B cell (primary cell): ENCODE measurements around the gene TMEM120B. TPM values are rescaled to one million over a fixed set of nuclear protein-coding genes. Genes with fewer than 3 reads are reported as not detected.
"Not testable (repeated sequence)": the region's sequence is repeated elsewhere in the genome, so short reads cannot be mapped to it uniquely, and the experiment has no call there.

Experiments used
- ATAC-seq: fragments of 200-7000 bp; cut with Tn5 transposase; one replicate; pipeline ENCODE4 v1.10.0; 2021; ENCODE audit warnings: low read depth, mild to moderate bottlenecking, moderate number of reproducible peaks, moderate library complexity
- CTCF ChIA-PET: fragments of 350-600 bp; sonication (Branson Sonifier 250); formaldehyde crosslinking; loops from one replicate; lab custom pipeline; 2021; ENCODE audit warnings: antibody characterized with exemption, inconsistent platforms; lab: Charles Lee
- POLR2A ChIA-PET: fragments of 350-600 bp; sonication (Branson Sonifier 250); formaldehyde crosslinking; loops from one replicate; lab custom pipeline; 2021; ENCODE audit warnings: antibody characterized with exemption; lab: Charles Lee
- DNase-seq: peaks from one replicate; pipeline ENCODE4 v3.0.0; 2013
- H2AFZ ChIP-seq: 2 replicates; pipeline ENCODE4 v1.6.1; 2012; ENCODE audit warnings: mild to moderate bottlenecking, low read depth, low read length; ENCODE audit not compliant: insufficient read depth, poor library complexity, severe bottlenecking
- H3K27ac ChIP-seq, 2 donors: 1 replicate in 1 of 2; 2 replicates in 1 of 2; pipeline ENCODE4 v1.5.1; 2012 to 2013; ENCODE audit warnings: low read length in 2 of 2, mild to moderate bottlenecking in 2 of 2, moderate library complexity in 1 of 2
- H3K27me3 ChIP-seq, 4 experiments: fragments of 200-600 bp in 1 of 4; sonication (generic) in 1 of 4; replicated peaks in 1 of 4; 1 replicate in 2 of 4; 2 replicates in 2 of 4; pipeline versions ENCODE4 v1.6.1 to v1.7.0; 2013 to 2016; ENCODE audit warnings: low read length in 3 of 4, mild to moderate bottlenecking in 2 of 4, mixed read lengths in 1 of 4, moderate library complexity in 1 of 4; ENCODE audit not compliant: insufficient read depth in 4 of 4, control insufficient read depth in 3 of 4; ENCODE audit errors: control extremely low read depth in 1 of 4
- H3K36me3 ChIP-seq, 2 experiments: replicated peaks in 1 of 2; 1 replicate in 1 of 2; 2 replicates in 1 of 2; pipeline versions ENCODE4 v1.6.1 to v1.7.1; 2013; ENCODE audit warnings: low read length in 1 of 2; ENCODE audit not compliant: insufficient read depth in 2 of 2, control insufficient read depth in 1 of 2; ENCODE audit errors: control extremely low read depth in 1 of 2, extremely low read depth in 1 of 2
- H3K4me1 ChIP-seq, 2 donors: fragments of 200-600 bp in 1 of 2; sonication (generic) in 1 of 2; 1 replicate in 1 of 2; 2 replicates in 1 of 2; pipeline versions ENCODE4 v1.5.1 to v1.6.1; 2013 to 2017; ENCODE audit warnings: low read length in 2 of 2; ENCODE audit not compliant: control insufficient read depth in 2 of 2, insufficient read depth in 2 of 2
- H3K4me2 ChIP-seq: replicated peaks from 2 replicates; pipeline ENCODE3; 2012; ENCODE audit warnings: mild to moderate bottlenecking, low read depth, low read length; ENCODE audit not compliant: poor library complexity, severe bottlenecking
- H3K4me3 ChIP-seq, 5 experiments: fragments of 200-600 bp in 1 of 5; sonication (generic) in 1 of 5; 1 replicate in 3 of 5; 2 replicates in 2 of 5; pipeline versions ENCODE4 v1.5.1 to v1.7.0; 2011 to 2016; ENCODE audit warnings: low read length in 4 of 5, mild to moderate bottlenecking in 4 of 5, low read depth in 2 of 5, control low read depth in 1 of 5, moderate library complexity in 1 of 5; ENCODE audit not compliant: insufficient read depth in 1 of 5; ENCODE audit errors: control extremely low read depth in 1 of 5, extremely low read depth in 1 of 5
- H3K79me2 ChIP-seq: fragments of 200-600 bp; sonication (generic); one replicate; pipeline ENCODE4 v1.6.0; 2016; ENCODE audit warnings: low read length; ENCODE audit not compliant: control insufficient read depth, insufficient read depth
- H3K9ac ChIP-seq: fragments of 200-600 bp; sonication (generic); 2 replicates; pipeline ENCODE4 v1.6.1; 2017; ENCODE audit warnings: mild to moderate bottlenecking, low read length, moderate library complexity
- H3K9me3 ChIP-seq, 3 donors: one replicate each; pipeline versions ENCODE4 v1.6.1 to v1.7.1; 2013; ENCODE audit warnings: low read length in 2 of 3; ENCODE audit not compliant: control insufficient read depth in 2 of 3, insufficient read depth in 1 of 3; ENCODE audit errors: control extremely low read depth in 1 of 3
- H4K20me1 ChIP-seq: 2 replicates; pipeline ENCODE4 v1.6.0; 2012; ENCODE audit warnings: mild to moderate bottlenecking, low read length; ENCODE audit not compliant: insufficient read depth, control insufficient read depth, poor library complexity, severe bottlenecking
- H3K27ac Mint-ChIP-seq: one replicate; pipeline ENCODE4 v1.8.0; 2021; ENCODE audit warnings: mixed read lengths
- H3K27me3 Mint-ChIP-seq: one replicate; pipeline ENCODE4 v1.8.0; 2021; ENCODE audit warnings: mixed read lengths
- H3K4me1 Mint-ChIP-seq: one replicate; pipeline ENCODE4 v1.8.0; 2021; ENCODE audit warnings: mixed read lengths
- H3K4me3 Mint-ChIP-seq: one replicate; pipeline ENCODE4 v1.8.0; 2021; ENCODE audit warnings: mixed read lengths
- H3K9me3 Mint-ChIP-seq: one replicate; pipeline ENCODE4 v1.8.0; 2022; ENCODE audit warnings: mixed read lengths; ENCODE audit not compliant: insufficient read depth
- EZH2 ChIP-seq: IDR thresholded peaks from 2 replicates; pipeline ENCODE4 v1.6.1; 2012; ENCODE audit warnings: borderline replicate concordance, low read depth, mild to moderate bottlenecking, moderate library complexity, low read length; ENCODE audit not compliant: insufficient read depth, poor library complexity, severe bottlenecking
- WGBS: methylation state at CpG from one replicate; pipeline ENCODE4 v1.1.5; 2013; ENCODE audit warnings: missing lambda C conversion rate; ENCODE audit not compliant: insufficient coverage; 5-methylcytosine and 5-hydroxymethylcytosine counted together
- intact Hi-C: fragments of 100-400 bp; cut with micrococcal nuclease; formaldehyde crosslinking; loops from one replicate; pipeline ENCODE4 v1.10.0; 2022
- polyA plus RNA-seq: library from polyadenylated mRNA; depleted of rRNA; stranded (reverse); fragments of >200 nt; gene quantifications from 2 replicates; pipeline ENCODE4 v1.2.3, GENCODE V29; 2012
- total RNA-seq, 2 donors: library from RNA; stranded (reverse); fragments of 120-200 nt in 1 of 2; gene quantifications; 1 replicate in 1 of 2; 2 replicates in 1 of 2; pipeline versions ENCODE4 v1.2.3 to v1.2.4, GENCODE V29; 2013 to 2022
- TF ChIP-seq, protein P1 (sequence below): fragments of 200-600 bp; IDR thresholded peaks from one replicate; pipeline ENCODE4 v1.8.0; 2022; ENCODE audit warnings: antibody characterized with exemption, mild to moderate bottlenecking

TMEM120B gene
- total and polyA plus RNA-seq, 2 donors (not counting 1 experiment from before 2014, with no cell fraction given), result 9.2 to 9.7 TPM

DNA sequence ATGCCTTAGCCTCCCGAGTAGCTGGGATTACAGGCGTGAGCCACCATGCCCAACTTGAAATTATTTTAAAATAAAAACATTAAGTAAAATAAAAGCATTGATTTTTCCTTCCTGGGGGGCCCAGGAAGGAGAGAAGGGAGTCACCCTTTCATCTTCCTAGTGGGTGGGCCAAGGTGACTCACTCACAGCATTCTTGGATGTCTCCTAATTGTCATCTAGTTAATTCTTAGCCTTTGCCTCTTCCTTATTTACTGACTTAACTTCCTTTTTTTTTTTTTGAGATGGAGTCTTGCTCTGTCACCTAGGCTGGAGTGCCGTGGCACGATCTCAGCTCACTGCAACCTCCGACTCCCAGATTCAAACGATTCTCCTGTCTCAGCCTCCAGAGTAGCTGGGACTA, 29.2 kb downstream of the TMEM120B start:
- H2AFZ ChIP-seq, result no peak overlapping the region
- H3K9me3 ChIP-seq, result no peaks in the 10 kb centered on the region
- Mint-ChIP-seq H3K4me3 (no peak overlapping the region), H3K9me3 (no peaks in the 10 kb centered on the region), H3K4me1 (no peaks in the 10 kb centered on the region), H3K27ac (no peak overlapping the region), H3K27me3 (no peaks in the 10 kb centered on the region)
- TF ChIP-seq, protein P1, sequence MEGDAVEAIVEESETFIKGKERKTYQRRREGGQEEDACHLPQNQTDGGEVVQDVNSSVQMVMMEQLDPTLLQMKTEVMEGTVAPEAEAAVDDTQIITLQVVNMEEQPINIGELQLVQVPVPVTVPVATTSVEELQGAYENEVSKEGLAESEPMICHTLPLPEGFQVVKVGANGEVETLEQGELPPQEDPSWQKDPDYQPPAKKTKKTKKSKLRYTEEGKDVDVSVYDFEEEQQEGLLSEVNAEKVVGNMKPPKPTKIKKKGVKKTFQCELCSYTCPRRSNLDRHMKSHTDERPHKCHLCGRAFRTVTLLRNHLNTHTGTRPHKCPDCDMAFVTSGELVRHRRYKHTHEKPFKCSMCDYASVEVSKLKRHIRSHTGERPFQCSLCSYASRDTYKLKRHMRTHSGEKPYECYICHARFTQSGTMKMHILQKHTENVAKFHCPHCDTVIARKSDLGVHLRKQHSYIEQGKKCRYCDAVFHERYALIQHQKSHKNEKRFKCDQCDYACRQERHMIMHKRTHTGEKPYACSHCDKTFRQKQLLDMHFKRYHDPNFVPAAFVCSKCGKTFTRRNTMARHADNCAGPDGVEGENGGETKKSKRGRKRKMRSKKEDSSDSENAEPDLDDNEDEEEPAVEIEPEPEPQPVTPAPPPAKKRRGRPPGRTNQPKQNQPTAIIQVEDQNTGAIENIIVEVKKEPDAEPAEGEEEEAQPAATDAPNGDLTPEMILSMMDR, result no peak
- TF ChIP-seq EZH2, result no peak
- WGBS, result 100% methylated on average over 2 of the region's 6 CpGs
- no peak overlapping the region for H3K9ac ChIP-seq
- ChIA-PET POLR2A (interaction anchor here (0.9 kb wide), 1 partner anchor 245 kb away, joined by 3 read pairs; no protein-coding TSS in a partner anchor), CTCF (interaction anchor here (0.6 to 0.7 kb wide), 2 partner anchors 36 to 1542 kb away, joined by 3 read pairs; no protein-coding TSS in a partner anchor)
- no peak overlapping the region for H3K27ac ChIP-seq
- H4K20me1 ChIP-seq, result no peaks in the 10 kb centered on the region
- no peak for ATAC-seq
- intact Hi-C loops, result no loop called here
- H3K4me2 ChIP-seq, result no peak overlapping the region
- DNase-seq, result no peak
- H3K27me3 ChIP-seq, result no peaks in the 10 kb centered on the region
- no peaks in the 10 kb centered on the region for H3K36me3 ChIP-seq
- no peak overlapping the region for H3K4me3 ChIP-seq
- no peaks in the 10 kb centered on the region for H3K4me1 ChIP-seq
- no peaks in the 10 kb centered on the region for H3K79me2 ChIP-seq

DNA sequence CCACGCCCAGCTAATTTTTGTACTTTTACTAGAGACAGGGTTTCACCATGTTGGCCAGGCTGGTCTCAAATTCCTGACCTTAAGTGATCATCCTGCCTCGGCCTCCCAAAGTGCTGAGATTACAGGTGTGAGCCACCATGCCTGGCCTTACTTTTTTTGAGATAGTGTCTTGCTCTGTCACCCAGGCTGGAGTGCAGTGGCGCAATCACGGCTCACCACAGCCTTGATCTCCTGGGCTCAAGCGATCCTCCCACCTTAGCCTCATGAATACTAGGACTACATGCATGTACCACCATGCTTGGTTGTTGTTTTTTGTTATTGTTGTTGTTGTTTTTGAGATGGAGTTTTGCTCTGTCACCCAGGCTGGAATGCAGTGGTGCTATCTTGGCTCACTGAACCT, 33.0 kb downstream of the TMEM120B start:
- H3K4me2 ChIP-seq, H3K4me1 Mint-ChIP-seq, H3K27me3 Mint-ChIP-seq, H3K27me3 ChIP-seq, H3K9me3 ChIP-seq, H3K27ac Mint-ChIP-seq, H3K4me3 Mint-ChIP-seq, POLR2A ChIA-PET, intact Hi-C loops, H3K27ac ChIP-seq, H2AFZ ChIP-seq, H3K9me3 Mint-ChIP-seq, ATAC-seq, H4K20me1 ChIP-seq, CTCF ChIA-PET, H3K36me3 ChIP-seq, DNase-seq, H3K9ac ChIP-seq, H3K4me1 ChIP-seq, H3K79me2 ChIP-seq, H3K4me3 ChIP-seq: not testable (repeated sequence)
- 100% methylated on average over 2 of the region's 5 CpGs for WGBS
